Transverse colon (tissue), 4 donors: Measurements from ENCODE around the gene TMEM132D. TPM values are rescaled to one million over a fixed set of nuclear protein-coding genes. Genes with fewer than 3 reads are reported as not detected.

Experiments
- DNase-seq: peaks from one replicate; pipeline ENCODE4 v3.0.0-alpha.2; 2019
- H3K27ac ChIP-seq, 4 donors: fragments of 200-600 bp; sonication (generic); 2 replicates each; pipeline ENCODE4 v1.5.1; 2016 to 2018; ENCODE audit warnings: inconsistent platforms in 4 of 4
- H3K27me3 ChIP-seq: fragments of 200-600 bp; sonication (generic); 2 replicates; pipeline ENCODE4 v1.5.1; 2017; ENCODE audit warnings: inconsistent platforms
- H3K36me3 ChIP-seq, 4 donors: fragments of 200-600 bp; sonication (generic); 2 replicates each; pipeline ENCODE4 v1.5.1; 2017 to 2019; ENCODE audit warnings: inconsistent platforms in 4 of 4
- H3K4me1 ChIP-seq, 4 donors: fragments of 200-600 bp; sonication (generic); 2 replicates each; pipeline ENCODE4 v1.5.1; 2017 to 2020; ENCODE audit warnings: inconsistent platforms in 4 of 4
- H3K4me3 ChIP-seq, 4 donors: fragments of 200-600 bp; sonication (generic); 1 replicate in 1 of 4; 2 replicates in 3 of 4; pipeline versions ENCODE4 v1.5.1 to v1.6.1; 2017 to 2019; ENCODE audit warnings: inconsistent platforms in 4 of 4
- H3K9me3 ChIP-seq, 2 donors: fragments of 200-600 bp; sonication (generic); 2 replicates each; pipeline ENCODE4 v1.5.1; 2017 to 2019; ENCODE audit warnings: inconsistent platforms in 2 of 2
- CTCF ChIP-seq, 5 experiments: fragments of 200-600 bp in 3 of 5; fragments of 450-650 bp in 2 of 5; sonication (generic) in 3 of 5; IDR thresholded peaks; 1 replicate in 2 of 5; 2 replicates in 3 of 5; pipeline ENCODE4 v1.5.1; 2016 to 2017; ENCODE audit warnings: antibody characterized with exemption in 5 of 5, inconsistent platforms in 3 of 5, mild to moderate bottlenecking in 2 of 5, moderate library complexity in 1 of 5
- EP300 ChIP-seq: sonication (generic); formaldehyde crosslinking; IDR thresholded peaks from one replicate; pipeline ENCODE4 v1.6.1; 2017; ENCODE audit warnings: antibody characterized with exemption, low read depth
- POLR2A ChIP-seq: fragments of 450-650 bp; IDR thresholded peaks from one replicate; pipeline ENCODE4 v1.6.1; 2016; ENCODE audit warnings: antibody characterized with exemption, mild to moderate bottlenecking, moderate library complexity
- POLR2AphosphoS5 ChIP-seq, 3 donors: sonication (generic); formaldehyde crosslinking; IDR thresholded peaks; one replicate each; pipeline ENCODE4 v1.6.1; 2016; ENCODE audit warnings: antibody characterized with exemption in 3 of 3
- WGBS, 2 donors: methylation state at CpG; one replicate each; pipeline ENCODE4 v1.1.5; 2018; ENCODE audit warnings: low coverage in 1 of 2; 5-methylcytosine and 5-hydroxymethylcytosine counted together
- in situ Hi-C, 4 donors: fragments of 200-750 bp; cut with MboI; loops; one replicate each; pipeline versions ENCODE4 v1.15.0 to v1.15.1; 2017; ENCODE audit warnings: low sequenced_read_pairs in 3 of 4, low pct_ligation_motif_present in 1 of 4, low pct_unique_long_range_greater_than_20kb in 1 of 4
- intact Hi-C: fragments of 100-400 bp; cut with DNase I; formaldehyde crosslinking; loops from one replicate; pipeline ENCODE4 v1.15.1; 2023; ENCODE audit warnings: low total_unique reads
- total RNA-seq, 4 donors: library from RNA; depleted of rRNA; stranded (reverse); fragments of >200 nt; gene quantifications; one replicate each; pipeline ENCODE4 v1.1.0, GENCODE V29; 2016

The TMEM132D gene
- total RNA-seq, 4 donors from 2014 or later, result 0.48 to 0.55 TPM; not detected in 2

DNA sequence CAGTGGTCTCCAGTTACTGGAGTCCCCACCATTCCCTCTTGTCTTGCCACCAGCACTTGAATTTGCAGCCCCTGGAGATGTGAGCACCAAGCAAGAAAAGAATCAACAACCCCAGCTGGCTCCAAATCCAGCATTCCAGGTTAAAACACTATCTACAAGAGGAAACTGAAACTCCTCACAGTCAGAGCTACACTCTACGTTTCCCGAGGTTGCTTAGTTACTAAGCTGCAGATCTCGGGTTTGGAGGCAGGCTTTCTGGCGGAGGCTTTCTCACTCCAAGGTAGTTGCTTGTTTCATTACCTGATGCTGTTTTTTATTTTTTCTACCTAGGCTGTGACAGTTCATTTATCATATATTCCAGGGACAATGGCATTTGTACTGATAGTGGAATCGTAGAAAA is 802.4 kb downstream of the TMEM132D start:
- intact Hi-C loops, result no loop called here
- DNase-seq, result no peak
- TF ChIP-seq EP300 (no peak), POLR2A (no peak), CTCF (IDR thresholded peaks at IDR 0.05) (no peak), POLR2AphosphoS5 (IDR thresholded peaks at IDR 0.05) (no peak)
- Histone ChIP-seq H3K4me1 (no peaks in the 10 kb centered on the region), H3K27ac (no peak overlapping the region), H3K27me3 (no peaks in the 10 kb centered on the region), H3K36me3 (no peaks in the 10 kb centered on the region), H3K4me3 (no peak overlapping the region), H3K9me3 (no peaks in the 10 kb centered on the region)
- 88 to 97% methylated on average over 5 of the region's 5 CpGs for WGBS, 2 donors
- in situ Hi-C loops, result no loop called here

DNA sequence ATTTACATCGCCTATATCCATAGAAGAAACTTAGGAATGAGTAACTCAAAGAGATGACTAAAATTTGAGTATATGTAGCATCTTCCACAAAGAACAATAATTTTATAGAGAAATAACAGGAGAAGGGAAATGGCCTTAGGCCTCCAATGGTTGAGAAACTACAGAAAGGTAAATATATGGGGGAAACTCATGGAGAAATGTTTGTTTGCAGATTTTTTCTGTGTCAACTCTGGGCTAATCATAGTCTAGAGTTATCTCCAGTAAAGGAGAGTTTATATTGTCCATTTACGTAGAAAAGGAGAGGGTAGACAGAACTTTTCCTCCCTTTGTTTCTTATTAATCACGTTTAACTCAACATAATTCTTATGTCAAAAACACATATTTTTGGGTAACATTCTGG is 806.4 kb downstream of the TMEM132D start:
- 77 to 92% methylated on average over 3 of the region's 3 CpGs for WGBS, 2 donors
- in situ Hi-C loops, result no loop called here
- Histone ChIP-seq H3K9me3 (no peaks in the 10 kb centered on the region), H3K36me3 (no peaks in the 10 kb centered on the region), H3K4me1 (no peaks in the 10 kb centered on the region), H3K27me3 (no peaks in the 10 kb centered on the region), H3K27ac (no peak overlapping the region), H3K4me3 (no peak overlapping the region)
- DNase-seq, result no peak
- intact Hi-C loops, result no loop called here
- TF ChIP-seq CTCF (IDR thresholded peaks at IDR 0.05), result no peak
- TF ChIP-seq POLR2AphosphoS5 (IDR thresholded peaks at IDR 0.05), result no peak
- no peak for TF ChIP-seq EP300
- TF ChIP-seq POLR2A, result no peak

- Histone ChIP-seq H3K27me3 (no peaks in the 10 kb centered on the region), H3K4me1 (no peaks in the 10 kb centered on the region), H3K4me3 (no peak overlapping the region), H3K27ac (no peak overlapping the region), H3K36me3 (no peaks in the 10 kb centered on the region), H3K9me3 (no peaks in the 10 kb centered on the region)
- no peak for DNase-seq
- intact Hi-C loops, result no loop called here
- in situ Hi-C loops, result no loop called here
- WGBS, 2 donors, result 74 to 81% methylated on average over 5 to 7 of the region's 7 CpGs
- TF ChIP-seq POLR2A, result no peak
Observed at GRCh38 chr12:129096968-129097367, 806.9 kb downstream of the TMEM132D start.

DNA sequence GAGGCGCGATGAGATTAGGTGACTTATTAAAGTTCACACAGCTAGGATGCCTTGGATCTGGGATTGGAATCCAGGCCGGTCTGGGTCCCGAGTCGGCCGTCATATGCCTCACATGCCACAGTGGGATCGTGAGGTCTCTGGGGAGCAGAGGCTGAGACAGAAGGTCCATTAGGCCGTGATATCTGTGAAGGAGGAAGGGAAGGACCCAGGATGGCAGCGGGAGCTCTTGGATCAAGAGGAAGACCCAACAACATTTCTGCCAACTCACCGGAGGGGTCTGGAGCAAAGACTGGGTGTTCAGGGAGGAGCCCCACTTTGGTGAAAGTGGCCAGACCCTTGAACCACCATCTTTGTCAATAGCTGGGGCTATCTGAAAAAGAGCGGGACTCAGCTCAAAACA is 807.6 kb downstream of the TMEM132D start:
- no peaks in the 10 kb centered on the region for H3K36me3 ChIP-seq
- intact Hi-C loops, result no loop called here
- H3K27ac ChIP-seq, result no peak overlapping the region
- no peak for DNase-seq
- no peaks in the 10 kb centered on the region for H3K9me3 ChIP-seq
- 79 to 87% methylated on average over 10 to 11 of the region's 11 CpGs for WGBS, 2 donors
- H3K4me3 ChIP-seq, result no peak overlapping the region
- no peaks in the 10 kb centered on the region for H3K4me1 ChIP-seq
- TF ChIP-seq POLR2AphosphoS5 (IDR thresholded peaks at IDR 0.05) (no peak), POLR2A (no peak), CTCF (IDR thresholded peaks at IDR 0.05) (no peak), EP300 (no peak)
- H3K27me3 ChIP-seq, result no peaks in the 10 kb centered on the region
- in situ Hi-C loops, result no loop called here

DNA sequence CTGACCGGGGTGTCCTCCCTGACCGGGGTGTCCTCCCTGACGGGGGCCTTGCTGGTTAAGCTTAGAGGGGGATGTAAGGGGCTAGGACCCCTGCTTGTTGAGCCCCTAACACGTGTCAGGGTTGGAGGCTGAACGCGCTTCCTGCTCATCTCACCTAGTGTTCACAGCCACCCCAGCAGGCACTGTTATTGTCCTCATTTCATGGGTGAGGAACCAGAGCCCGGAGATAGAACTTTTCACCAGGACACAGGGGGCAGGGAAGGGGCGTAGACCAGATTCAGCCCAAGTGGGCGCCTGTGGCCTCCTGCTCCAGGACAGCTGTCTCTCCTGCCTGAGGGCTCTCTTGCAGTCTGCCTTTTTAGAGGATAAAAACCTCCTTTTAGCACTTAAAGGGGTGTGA is 814.2 kb downstream of the TMEM132D start:
- DNase-seq, result no peak
- Histone ChIP-seq H3K27ac (no peak overlapping the region), H3K36me3 (no peaks in the 10 kb centered on the region), H3K9me3 (no peaks in the 10 kb centered on the region), H3K4me1 (no peaks in the 10 kb centered on the region), H3K4me3 (no peak overlapping the region), H3K27me3 (no peaks in the 10 kb centered on the region)
- WGBS, 2 donors, result 91% methylated on average over 9 of the region's 9 CpGs; no CpG with 5 or more reads in 1 of the 2 donors
- in situ Hi-C loops, result no loop called here
- intact Hi-C loops, result no loop called here
- TF ChIP-seq EP300, result no peak
